Ishikawa (cell line): ENCODE measurements around the gene TMEM263.

Experiments used
- CEBPB ChIP-seq: IDR thresholded peaks from 2 replicates; pipeline ENCODE4 v1.6.1; 2012
- CREB1 ChIP-seq: IDR thresholded peaks from 2 replicates; pipeline ENCODE4 v1.6.1; 2012; ENCODE audit warnings: low read depth
- EGR1 ChIP-seq: IDR thresholded peaks from 2 replicates; pipeline ENCODE4 v1.6.1; 2012
- EP300 ChIP-seq: IDR thresholded peaks from 2 replicates; pipeline ENCODE4 v1.6.1; 2012; ENCODE audit warnings: borderline replicate concordance
- FOXM1 ChIP-seq: IDR thresholded peaks from 2 replicates; pipeline ENCODE4 v1.6.1; 2012; ENCODE audit warnings: low read depth, borderline replicate concordance
- NFIC ChIP-seq: IDR thresholded peaks from 2 replicates; pipeline ENCODE4 v1.6.1; 2012
- RAD21 ChIP-seq: IDR thresholded peaks from 2 replicates; pipeline ENCODE4 v1.6.1; 2012; ENCODE audit warnings: low read depth
- TAF1 ChIP-seq: IDR thresholded peaks from 2 replicates; pipeline ENCODE4 v1.6.1; 2012; ENCODE audit warnings: low read depth, mild to moderate bottlenecking
- TCF12 ChIP-seq: IDR thresholded peaks from 2 replicates; pipeline ENCODE4 v1.6.1; 2012; ENCODE audit warnings: low read depth
- TEAD4 ChIP-seq: IDR thresholded peaks from 2 replicates; pipeline ENCODE4 v1.6.1; 2012
- YY1 ChIP-seq: IDR thresholded peaks from 2 replicates; pipeline ENCODE4 v1.6.1; 2012; ENCODE audit warnings: low read depth
- ZBTB7A ChIP-seq: IDR thresholded peaks from 2 replicates; pipeline ENCODE4 v1.6.1; 2012; ENCODE audit warnings: low read depth
- TF ChIP-seq, protein P1 (sequence below): IDR thresholded peaks from 2 replicates; pipeline ENCODE4 v1.6.1; 2012
- TF ChIP-seq, protein P2 (sequence below): IDR thresholded peaks from 2 replicates; pipeline ENCODE4 v1.6.1; 2012; ENCODE audit warnings: low read depth, mild to moderate bottlenecking
- TF ChIP-seq, protein P3 (sequence below): IDR thresholded peaks from 2 replicates; pipeline ENCODE4 v1.6.1; 2012

The TMEM263 gene

DNA sequence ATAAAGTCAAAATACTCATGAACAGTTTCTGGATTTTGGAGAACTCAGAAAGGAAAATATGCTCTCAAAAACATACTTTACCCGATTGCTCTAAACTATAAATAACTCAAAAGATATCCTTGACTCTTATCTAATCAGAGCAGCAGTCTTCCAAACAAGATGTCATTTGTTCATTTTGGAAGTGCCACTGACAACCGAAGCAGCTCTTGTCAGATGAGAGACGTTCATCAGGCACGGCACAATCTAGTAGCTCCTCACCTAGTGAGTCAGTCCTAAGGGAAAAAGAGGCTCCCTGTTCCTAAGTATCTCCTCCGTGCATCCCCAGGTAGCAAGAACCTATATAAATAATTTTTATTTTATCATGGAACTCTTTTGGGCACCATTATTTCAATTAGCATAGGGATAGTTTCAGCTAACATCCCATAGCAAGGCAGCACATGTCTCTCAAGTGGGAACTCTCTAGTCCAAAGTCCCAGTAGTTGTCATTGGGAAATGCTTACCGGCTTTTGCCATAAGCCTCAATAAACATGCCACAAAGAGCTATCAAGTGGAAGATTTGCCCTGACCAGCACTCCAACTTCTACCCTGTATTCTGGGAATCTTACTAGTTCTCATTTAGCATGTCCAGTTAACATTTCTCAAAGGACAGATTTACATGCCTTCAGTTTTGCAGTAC lies 14.1 kb upstream of the TMEM263 start:
- TF ChIP-seq TEAD4 (no peak), CEBPB (no peak), ZBTB7A (no peak), TAF1 (no peak), EGR1 (no peak), NFIC (no peak), FOXM1 (no peak), RAD21 (no peak), EP300 (no peak), YY1 (no peak), CREB1 (no peak), TCF12 (no peak)
- TF ChIP-seq, protein P1, sequence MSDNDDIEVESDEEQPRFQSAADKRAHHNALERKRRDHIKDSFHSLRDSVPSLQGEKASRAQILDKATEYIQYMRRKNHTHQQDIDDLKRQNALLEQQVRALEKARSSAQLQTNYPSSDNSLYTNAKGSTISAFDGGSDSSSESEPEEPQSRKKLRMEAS: no peak
- TF ChIP-seq, protein P2, sequence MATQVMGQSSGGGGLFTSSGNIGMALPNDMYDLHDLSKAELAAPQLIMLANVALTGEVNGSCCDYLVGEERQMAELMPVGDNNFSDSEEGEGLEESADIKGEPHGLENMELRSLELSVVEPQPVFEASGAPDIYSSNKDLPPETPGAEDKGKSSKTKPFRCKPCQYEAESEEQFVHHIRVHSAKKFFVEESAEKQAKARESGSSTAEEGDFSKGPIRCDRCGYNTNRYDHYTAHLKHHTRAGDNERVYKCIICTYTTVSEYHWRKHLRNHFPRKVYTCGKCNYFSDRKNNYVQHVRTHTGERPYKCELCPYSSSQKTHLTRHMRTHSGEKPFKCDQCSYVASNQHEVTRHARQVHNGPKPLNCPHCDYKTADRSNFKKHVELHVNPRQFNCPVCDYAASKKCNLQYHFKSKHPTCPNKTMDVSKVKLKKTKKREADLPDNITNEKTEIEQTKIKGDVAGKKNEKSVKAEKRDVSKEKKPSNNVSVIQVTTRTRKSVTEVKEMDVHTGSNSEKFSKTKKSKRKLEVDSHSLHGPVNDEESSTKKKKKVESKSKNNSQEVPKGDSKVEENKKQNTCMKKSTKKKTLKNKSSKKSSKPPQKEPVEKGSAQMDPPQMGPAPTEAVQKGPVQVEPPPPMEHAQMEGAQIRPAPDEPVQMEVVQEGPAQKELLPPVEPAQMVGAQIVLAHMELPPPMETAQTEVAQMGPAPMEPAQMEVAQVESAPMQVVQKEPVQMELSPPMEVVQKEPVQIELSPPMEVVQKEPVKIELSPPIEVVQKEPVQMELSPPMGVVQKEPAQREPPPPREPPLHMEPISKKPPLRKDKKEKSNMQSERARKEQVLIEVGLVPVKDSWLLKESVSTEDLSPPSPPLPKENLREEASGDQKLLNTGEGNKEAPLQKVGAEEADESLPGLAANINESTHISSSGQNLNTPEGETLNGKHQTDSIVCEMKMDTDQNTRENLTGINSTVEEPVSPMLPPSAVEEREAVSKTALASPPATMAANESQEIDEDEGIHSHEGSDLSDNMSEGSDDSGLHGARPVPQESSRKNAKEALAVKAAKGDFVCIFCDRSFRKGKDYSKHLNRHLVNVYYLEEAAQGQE: no peak
- TF ChIP-seq, protein P3, sequence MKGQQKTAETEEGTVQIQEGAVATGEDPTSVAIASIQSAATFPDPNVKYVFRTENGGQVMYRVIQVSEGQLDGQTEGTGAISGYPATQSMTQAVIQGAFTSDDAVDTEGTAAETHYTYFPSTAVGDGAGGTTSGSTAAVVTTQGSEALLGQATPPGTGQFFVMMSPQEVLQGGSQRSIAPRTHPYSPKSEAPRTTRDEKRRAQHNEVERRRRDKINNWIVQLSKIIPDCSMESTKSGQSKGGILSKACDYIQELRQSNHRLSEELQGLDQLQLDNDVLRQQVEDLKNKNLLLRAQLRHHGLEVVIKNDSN: no peak

DNA sequence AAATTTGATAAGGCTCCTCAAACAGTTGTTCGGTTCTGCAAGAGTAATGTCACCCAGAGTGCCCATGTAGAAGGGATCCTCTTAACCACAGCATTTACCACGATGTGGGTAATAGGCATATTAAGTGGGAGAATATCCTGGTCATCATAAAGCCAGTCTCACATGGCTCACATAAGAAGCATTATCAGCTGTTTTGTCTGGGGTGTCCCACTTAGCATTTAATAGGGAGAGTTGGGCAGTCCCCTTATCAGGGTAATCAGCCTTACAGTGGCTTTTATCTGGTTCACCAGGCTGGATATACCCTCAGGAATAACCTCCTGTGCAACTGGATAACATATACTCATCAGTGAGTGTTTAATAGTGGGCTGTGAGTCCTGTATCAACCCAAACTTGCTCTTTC lies 12.9 kb upstream of the TMEM263 start:
- TF ChIP-seq CREB1: no peak
- no peak for TF ChIP-seq TAF1
- TF ChIP-seq, protein P1: no peak
- TF ChIP-seq TEAD4: no peak
- no peak for TF ChIP-seq TCF12
- no peak for TF ChIP-seq CEBPB
- TF ChIP-seq YY1: no peak
- TF ChIP-seq ZBTB7A: no peak
- no peak for TF ChIP-seq FOXM1
- TF ChIP-seq, protein P2: no peak
- no peak for TF ChIP-seq NFIC
- no peak for TF ChIP-seq RAD21
- TF ChIP-seq EP300: no peak
- TF ChIP-seq, protein P3: no peak
- TF ChIP-seq EGR1: no peak

DNA sequence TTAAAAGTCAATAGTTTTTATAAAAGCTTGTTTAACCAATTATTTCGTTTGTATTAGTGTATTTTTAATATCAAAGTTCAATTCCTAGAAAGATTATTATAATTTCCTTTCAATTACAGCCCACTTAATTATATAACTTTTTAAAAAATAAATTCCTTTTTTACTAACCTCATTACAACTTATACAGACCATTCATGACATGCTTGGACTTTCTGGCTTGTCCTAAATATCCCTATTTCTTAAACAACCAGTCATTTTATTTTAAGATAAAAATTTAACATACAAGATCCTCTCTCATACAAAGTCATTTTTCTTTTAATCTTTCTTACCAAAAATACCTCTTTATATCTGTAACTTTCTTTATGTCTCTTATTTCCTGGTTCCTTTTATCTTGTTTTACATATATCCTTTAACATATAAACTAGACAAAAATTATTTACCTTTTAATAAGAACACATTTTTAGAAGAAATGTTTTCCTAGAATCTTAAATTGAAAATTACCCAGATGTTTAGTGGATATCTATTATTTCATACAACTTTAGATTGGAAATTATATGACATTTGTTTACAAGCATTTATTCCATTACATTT lies 10.4 kb upstream of the TMEM263 start:
- TF ChIP-seq, protein P3: no peak
- TF ChIP-seq EP300: no peak
- no peak for TF ChIP-seq ZBTB7A
- no peak for TF ChIP-seq TCF12
- no peak for TF ChIP-seq FOXM1
- TF ChIP-seq, protein P2: no peak
- no peak for TF ChIP-seq CEBPB
- no peak for TF ChIP-seq TEAD4
- TF ChIP-seq CREB1: no peak
- TF ChIP-seq TAF1: no peak
- no peak for TF ChIP-seq EGR1

DNA sequence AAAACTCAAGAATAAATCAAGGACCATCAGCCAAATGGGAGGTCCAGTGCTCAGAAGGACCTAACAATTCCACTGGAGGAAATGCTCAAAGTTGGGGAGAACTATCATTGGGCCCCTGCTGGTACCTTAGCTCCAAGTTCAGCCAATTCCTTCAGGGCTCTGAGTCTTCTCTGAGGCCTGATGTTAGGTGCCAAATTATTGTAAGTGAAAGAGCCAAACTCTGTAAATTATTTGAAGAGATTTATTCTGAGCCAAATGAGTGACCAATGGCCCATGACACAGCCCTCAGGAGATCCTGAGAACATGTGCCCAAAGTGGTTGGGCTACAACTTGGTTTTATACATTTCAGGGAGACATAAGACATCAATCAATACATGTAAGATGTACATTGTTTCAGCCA lies 8.2 kb upstream of the TMEM263 start:
- TF ChIP-seq EP300 (no peak), RAD21 (no peak), YY1 (no peak), TCF12 (no peak), NFIC (no peak), EGR1 (no peak), TAF1 (no peak), CREB1 (no peak), FOXM1 (no peak), TEAD4 (no peak), CEBPB (no peak), ZBTB7A (no peak)
- TF ChIP-seq, protein P1: no peak
- TF ChIP-seq, protein P2: no peak
- TF ChIP-seq, protein P3: no peak
